Fibroblast of lung (primary cell): ENCODE data around the gene CD84. TPM values are rescaled to one million over a fixed set of nuclear protein-coding genes. Genes with fewer than 3 reads are reported as not detected.

ENCODE experiments used
- DNase-seq, 2 donors: peaks; one replicate each; pipeline versions ENCODE4 v3.0.0 to v3.0.0-alpha.2; 2010; ENCODE audit warnings: low read depth in 2 of 2
- H2AFZ ChIP-seq: 2 replicates; pipeline ENCODE4 v1.5.1; 2012; ENCODE audit warnings: low read length, control low read depth, inconsistent platforms
- H3K27ac ChIP-seq: 2 replicates; pipeline ENCODE4 v1.5.1; 2011; ENCODE audit warnings: low read length, control low read depth; ENCODE audit not compliant: insufficient read depth
- H3K27me3 ChIP-seq: 2 replicates; pipeline ENCODE4 v1.5.1; 2011; ENCODE audit warnings: mild to moderate bottlenecking, low read length; ENCODE audit not compliant: control insufficient read depth, insufficient read depth
- H3K36me3 ChIP-seq: 2 replicates; pipeline ENCODE4 v1.5.1; 2011; ENCODE audit warnings: low read length; ENCODE audit not compliant: control insufficient read depth, insufficient read depth
- H3K4me1 ChIP-seq: 2 replicates; pipeline ENCODE4 v1.5.1; 2011; ENCODE audit warnings: low read length; ENCODE audit not compliant: control insufficient read depth, insufficient read depth; ENCODE audit errors: extremely low read depth
- H3K4me2 ChIP-seq: 2 replicates; pipeline ENCODE4 v1.5.1; 2011; ENCODE audit warnings: low read length, control low read depth; ENCODE audit not compliant: insufficient read depth; ENCODE audit errors: extremely low read depth
- H3K4me3 ChIP-seq, 4 experiments: fragments of 200-600 bp in 1 of 4; sonication (generic) in 1 of 4; replicated peaks in 1 of 4; 2 replicates each; pipeline ENCODE4 v1.5.1; 2011 to 2016; ENCODE audit warnings: low read length in 4 of 4, low read depth in 3 of 4, mild to moderate bottlenecking in 3 of 4, control low read depth in 2 of 4, inconsistent platforms in 1 of 4, mixed read lengths in 1 of 4; ENCODE audit not compliant: insufficient read depth in 1 of 4; ENCODE audit errors: control extremely low read depth in 1 of 4
- H3K79me2 ChIP-seq: 2 replicates; pipeline ENCODE4 v1.5.1; 2012; ENCODE audit warnings: mild to moderate bottlenecking, low read length, inconsistent platforms; ENCODE audit not compliant: control insufficient read depth, insufficient read depth
- H3K9ac ChIP-seq: 2 replicates; pipeline ENCODE4 v1.5.1; 2011; ENCODE audit warnings: mild to moderate bottlenecking, low read length, control low read depth; ENCODE audit not compliant: insufficient read depth
- H3K9me3 ChIP-seq: 2 replicates; pipeline ENCODE4 v1.5.1; 2012; ENCODE audit warnings: low read depth, low read length; ENCODE audit not compliant: control insufficient read depth, insufficient read depth
- H4K20me1 ChIP-seq: 2 replicates; pipeline ENCODE4 v1.5.1; 2011; ENCODE audit warnings: low read length; ENCODE audit not compliant: control insufficient read depth, insufficient read depth; ENCODE audit errors: extremely low read depth
- CTCF ChIP-seq, 2 donors: IDR thresholded peaks in 1 of 2; conservative IDR thresholded peaks in 1 of 2; 1 replicate in 1 of 2; 2 replicates in 1 of 2; pipeline ENCODE4 v1.5.1; 2011 to 2012; ENCODE audit warnings: low read length in 2 of 2, control low read depth in 1 of 2, inconsistent platforms in 1 of 2, low read depth in 1 of 2, mild to moderate bottlenecking in 1 of 2
- EZH2 ChIP-seq: IDR thresholded peaks from 2 replicates; pipeline ENCODE4 v1.5.1; 2012; ENCODE audit warnings: low read length, control low read depth, mild to moderate bottlenecking; ENCODE audit errors: missing control alignments
- polyA plus RNA-seq, 2 donors: library from polyadenylated mRNA; depleted of rRNA in 1 of 2; stranded (reverse) in 1 of 2; unstranded in 1 of 2; fragments of >200 nt; gene quantifications; 2 replicates each; pipeline ENCODE4 v1.2.1, GENCODE V29; 2011 to 2012; ENCODE audit warnings: missing spikeins in 1 of 2
- total RNA-seq: library from RNA; depleted of rRNA; stranded (reverse); fragments of >200 nt; gene quantifications from 2 replicates; pipeline ENCODE4 v1.2.1, GENCODE V29; 2014

The CD84 gene
- total and polyA plus RNA-seq, 2 donors (not counting 1 experiment from before 2014, with no cell fraction given), result not detected

- TF ChIP-seq CTCF (conservative IDR thresholded peaks at IDR 0.05 in 1 of 2, IDR thresholded peaks at IDR 0.05 in 1 of 2; ENCODE audit: low read depth in 1 of 2, low read length in 2 of 2) (no peak), EZH2 (no peak)
- H3K4me1 ChIP-seq, result no peaks in the 10 kb centered on the region
- no peak for DNase-seq
- no peak overlapping the region for H3K27ac ChIP-seq
- no peaks in the 10 kb centered on the region for H3K79me2 ChIP-seq
- no peak overlapping the region for H3K4me3 ChIP-seq
- no peaks in the 10 kb centered on the region for H3K9me3 ChIP-seq
- H3K27me3 ChIP-seq, result no peaks in the 10 kb centered on the region
- no peaks in the 10 kb centered on the region for H4K20me1 ChIP-seq
- H3K36me3 ChIP-seq, result no peaks in the 10 kb centered on the region
- no peak overlapping the region for H3K9ac ChIP-seq
- no peak overlapping the region for H2AFZ ChIP-seq
- H3K4me2 ChIP-seq, result no peak overlapping the region
These were observed 31.9 kb downstream of the CD84 start for GRCh38 chr1:160547422-160547821.

GRCh38 chr1:160546942-160547341 lies 32.4 kb downstream of the CD84 start:
- no peak overlapping the region for H2AFZ ChIP-seq

GRCh38 chr1:160544647-160545046 lies 34.6 kb downstream of the CD84 start:
- no peak overlapping the region for H3K4me3 ChIP-seq
- H3K9ac ChIP-seq, result no peak overlapping the region
- H3K27me3 ChIP-seq, result no peaks in the 10 kb centered on the region
- H2AFZ ChIP-seq, result no peak overlapping the region
- no peaks in the 10 kb centered on the region for H3K4me1 ChIP-seq
- H4K20me1 ChIP-seq, result no peaks in the 10 kb centered on the region
- TF ChIP-seq EZH2 (no peak), CTCF (conservative IDR thresholded peaks at IDR 0.05 in 1 of 2, IDR thresholded peaks at IDR 0.05 in 1 of 2; ENCODE audit: low read depth in 1 of 2, low read length in 2 of 2) (peak in 1 of 2 donors; percentile 12)
- no peaks in the 10 kb centered on the region for H3K9me3 ChIP-seq
- no peak for DNase-seq
- H3K27ac ChIP-seq, result no peak overlapping the region
- no peaks in the 10 kb centered on the region for H3K79me2 ChIP-seq
- no peak overlapping the region for H3K4me2 ChIP-seq
- H3K36me3 ChIP-seq, result no peaks in the 10 kb centered on the region

More at GRCh38 chr1:160546942-160547341, 32.4 kb downstream of the CD84 start:
- Histone ChIP-seq H3K36me3 (no peaks in the 10 kb centered on the region), H3K79me2 (no peaks in the 10 kb centered on the region), H3K4me3 (no peak overlapping the region), H3K4me2 (no peak overlapping the region), H3K9me3 (no peaks in the 10 kb centered on the region), H3K27me3 (no peaks in the 10 kb centered on the region), H4K20me1 (no peaks in the 10 kb centered on the region), H3K9ac (no peak overlapping the region), H3K27ac (no peak overlapping the region), H3K4me1 (no peaks in the 10 kb centered on the region)
- no peak for DNase-seq
- TF ChIP-seq CTCF (conservative IDR thresholded peaks at IDR 0.05 in 1 of 2, IDR thresholded peaks at IDR 0.05 in 1 of 2; ENCODE audit: low read depth in 1 of 2, low read length in 2 of 2), result no peak
- no peak for TF ChIP-seq EZH2
